Measurements from ENCODE around the gene USP2. TPM values are rescaled to one million over a fixed set of nuclear protein-coding genes. Genes with fewer than 3 reads are reported as not detected.

The USP2 gene
- total RNA-seq, 1 donor from 2014 or later = 2.6 TPM

DNA sequence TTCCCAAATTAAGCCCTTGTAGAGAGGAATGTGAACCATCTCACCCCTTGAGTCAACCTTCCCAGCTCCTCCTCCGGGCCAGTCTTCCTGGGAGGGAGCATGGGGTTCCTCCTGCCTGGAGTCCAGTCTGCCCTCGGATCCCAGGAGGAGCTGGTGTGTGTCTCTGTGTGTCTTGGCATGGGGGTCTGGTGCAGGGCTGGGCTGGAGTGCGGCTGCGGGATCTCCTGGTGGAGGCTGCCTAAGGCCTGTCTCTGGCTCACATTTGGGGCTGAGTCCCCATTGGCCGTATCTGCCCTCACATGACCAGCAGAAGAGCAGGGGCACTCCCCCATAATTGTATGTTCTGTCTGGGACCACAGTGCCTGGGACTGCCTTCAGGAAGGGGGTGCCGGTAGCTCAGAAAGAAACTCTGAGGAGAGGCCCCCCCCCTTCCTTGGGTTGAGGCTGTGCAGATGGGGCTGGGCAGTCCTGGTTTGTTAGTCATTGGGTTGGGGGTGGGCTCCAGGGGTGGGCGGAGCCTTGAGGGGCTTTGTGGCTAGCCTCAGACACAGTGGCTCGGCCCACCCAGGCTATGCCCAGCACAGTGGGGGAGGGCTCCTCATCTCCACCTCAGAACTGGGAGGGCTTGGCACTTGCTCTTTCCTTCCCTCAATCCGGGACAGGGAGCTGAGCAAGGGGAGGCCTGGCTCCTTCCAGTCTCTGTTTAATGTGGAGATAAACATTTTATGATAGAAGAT, 43.7 kb downstream of the USP2 start:
- H3K36me3 Mint-ChIP-seq (ENCODE audit: unreplicated experiment) = no peaks in the 10 kb centered on the region
- H3K27me3 Mint-ChIP-seq (ENCODE audit: unreplicated experiment) = peaks cover 10% of the 10 kb centered on the region
- peak; percentile 33 for DNase-seq
- TF ChIP-seq, protein P1, sequence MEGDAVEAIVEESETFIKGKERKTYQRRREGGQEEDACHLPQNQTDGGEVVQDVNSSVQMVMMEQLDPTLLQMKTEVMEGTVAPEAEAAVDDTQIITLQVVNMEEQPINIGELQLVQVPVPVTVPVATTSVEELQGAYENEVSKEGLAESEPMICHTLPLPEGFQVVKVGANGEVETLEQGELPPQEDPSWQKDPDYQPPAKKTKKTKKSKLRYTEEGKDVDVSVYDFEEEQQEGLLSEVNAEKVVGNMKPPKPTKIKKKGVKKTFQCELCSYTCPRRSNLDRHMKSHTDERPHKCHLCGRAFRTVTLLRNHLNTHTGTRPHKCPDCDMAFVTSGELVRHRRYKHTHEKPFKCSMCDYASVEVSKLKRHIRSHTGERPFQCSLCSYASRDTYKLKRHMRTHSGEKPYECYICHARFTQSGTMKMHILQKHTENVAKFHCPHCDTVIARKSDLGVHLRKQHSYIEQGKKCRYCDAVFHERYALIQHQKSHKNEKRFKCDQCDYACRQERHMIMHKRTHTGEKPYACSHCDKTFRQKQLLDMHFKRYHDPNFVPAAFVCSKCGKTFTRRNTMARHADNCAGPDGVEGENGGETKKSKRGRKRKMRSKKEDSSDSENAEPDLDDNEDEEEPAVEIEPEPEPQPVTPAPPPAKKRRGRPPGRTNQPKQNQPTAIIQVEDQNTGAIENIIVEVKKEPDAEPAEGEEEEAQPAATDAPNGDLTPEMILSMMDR (IDR thresholded peaks at IDR 0.05; ENCODE audit: partially characterized antibody, unreplicated experiment) = no peak
- H3K9me3 Mint-ChIP-seq (ENCODE audit: unreplicated experiment) = peaks cover 5% of the 10 kb centered on the region
- H3K27ac Mint-ChIP-seq (ENCODE audit: unreplicated experiment) = no peak overlapping the region
- peak overlapping the region; percentile 57 for H3K4me3 Mint-ChIP-seq (ENCODE audit: unreplicated experiment)
- H3K4me1 Mint-ChIP-seq (ENCODE audit: low read depth, unreplicated experiment) = peaks cover 10% of the 10 kb centered on the region

DNA sequence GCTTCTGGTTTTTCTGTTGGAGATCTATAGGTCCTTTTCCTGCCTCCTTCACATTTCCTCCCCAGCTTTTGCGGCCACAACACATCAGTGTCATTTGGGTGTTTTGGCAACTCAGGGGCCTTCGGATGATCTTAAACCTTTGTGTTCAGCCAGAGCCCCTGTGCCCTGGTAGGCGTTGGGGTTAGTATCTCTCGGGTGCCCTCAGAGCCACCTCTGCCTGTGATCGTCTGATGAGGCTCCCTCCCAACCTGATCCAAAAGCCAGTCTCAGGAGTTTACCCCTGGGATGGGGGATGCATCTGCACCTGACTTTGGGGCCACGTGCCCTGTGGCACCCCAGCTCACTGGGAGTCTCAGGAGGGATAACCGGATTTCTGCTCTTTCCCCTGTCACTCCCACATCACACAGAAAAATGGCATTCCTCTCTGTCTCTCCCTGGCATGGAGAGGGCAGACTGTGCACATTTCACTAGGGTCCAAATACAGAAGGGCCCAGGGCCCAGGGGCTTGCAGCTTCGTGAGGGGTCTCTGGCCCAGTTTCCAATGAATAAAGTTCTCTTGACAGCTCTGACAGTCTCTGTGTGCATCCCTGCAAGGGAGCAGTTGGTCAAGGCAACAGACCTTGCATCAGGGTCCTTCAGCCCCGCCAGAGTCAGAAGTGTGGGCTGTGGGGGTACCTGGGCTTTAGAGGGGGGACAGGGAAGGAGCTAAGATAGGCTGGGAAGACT, 44.6 kb downstream of the USP2 start:
- TF ChIP-seq, protein P1 (IDR thresholded peaks at IDR 0.05; ENCODE audit: partially characterized antibody, unreplicated experiment) = no peak

DNA sequence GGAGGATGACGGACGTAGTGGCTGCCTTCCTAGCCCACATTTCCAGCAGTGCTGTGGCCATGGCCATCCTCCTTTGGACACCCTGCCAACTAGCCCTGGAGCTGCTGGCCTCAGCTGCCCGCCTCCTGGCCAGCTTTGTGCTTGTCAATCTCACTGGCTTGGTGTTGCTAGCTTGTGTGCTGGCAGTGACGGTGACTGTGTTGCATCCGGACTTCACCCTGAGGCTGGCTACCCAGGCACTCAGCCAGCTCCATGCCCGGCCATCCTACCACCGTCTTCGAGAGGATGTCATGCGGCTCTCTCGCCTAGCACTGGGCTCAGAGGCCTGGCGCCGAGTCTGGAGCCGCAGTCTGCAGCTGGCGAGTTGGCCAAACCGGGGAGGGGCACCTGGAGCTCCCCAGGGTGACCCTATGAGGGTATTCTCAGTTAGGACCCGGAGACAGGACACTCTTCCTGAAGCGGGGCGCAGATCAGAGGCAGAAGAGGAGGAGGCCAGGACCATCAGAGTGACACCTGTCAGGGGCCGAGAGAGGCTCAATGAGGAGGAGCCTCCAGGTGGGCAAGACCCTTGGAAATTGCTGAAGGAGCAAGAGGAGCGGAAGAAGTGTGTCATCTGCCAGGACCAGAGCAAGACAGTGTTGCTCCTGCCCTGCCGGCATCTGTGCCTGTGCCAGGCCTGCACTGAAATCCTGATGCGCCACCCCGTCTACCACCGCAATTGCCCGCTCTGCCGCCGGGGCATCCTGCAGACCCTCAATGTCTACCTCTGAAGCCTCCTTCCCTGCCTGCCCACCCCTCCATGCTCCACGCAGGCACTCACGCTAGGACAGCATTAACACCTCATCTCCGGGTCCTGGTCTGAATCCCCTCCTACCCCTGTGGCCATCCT, 45.6 kb downstream of the USP2 start:
- H3K9me3 Mint-ChIP-seq (ENCODE audit: unreplicated experiment) = peaks cover 4% of the 10 kb centered on the region
- peak overlapping the region; percentile 100 for H3K4me3 Mint-ChIP-seq (ENCODE audit: unreplicated experiment)
- no peaks in the 10 kb centered on the region for H3K36me3 Mint-ChIP-seq (ENCODE audit: unreplicated experiment)
- H3K27ac Mint-ChIP-seq (ENCODE audit: unreplicated experiment) = no peak overlapping the region
- TF ChIP-seq, protein P1 (IDR thresholded peaks at IDR 0.05; ENCODE audit: partially characterized antibody, unreplicated experiment) = no peak
- DNase-seq = no peak
- H3K27me3 Mint-ChIP-seq (ENCODE audit: unreplicated experiment) = peaks cover 6% of the 10 kb centered on the region
- H3K4me1 Mint-ChIP-seq (ENCODE audit: low read depth, unreplicated experiment) = peaks cover 10% of the 10 kb centered on the region

More for the DNA sequence above, 44.6 kb downstream of the USP2 start:
- H3K4me3 Mint-ChIP-seq (ENCODE audit: unreplicated experiment) = no peak overlapping the region
- no peaks in the 10 kb centered on the region for H3K36me3 Mint-ChIP-seq (ENCODE audit: unreplicated experiment)
- DNase-seq = no peak
- peaks cover 10% of the 10 kb centered on the region for H3K27me3 Mint-ChIP-seq (ENCODE audit: unreplicated experiment)
- peaks cover 5% of the 10 kb centered on the region for H3K9me3 Mint-ChIP-seq (ENCODE audit: unreplicated experiment)
- H3K4me1 Mint-ChIP-seq (ENCODE audit: low read depth, unreplicated experiment) = peaks cover 10% of the 10 kb centered on the region
- H3K27ac Mint-ChIP-seq (ENCODE audit: unreplicated experiment) = no peak overlapping the region

DNA sequence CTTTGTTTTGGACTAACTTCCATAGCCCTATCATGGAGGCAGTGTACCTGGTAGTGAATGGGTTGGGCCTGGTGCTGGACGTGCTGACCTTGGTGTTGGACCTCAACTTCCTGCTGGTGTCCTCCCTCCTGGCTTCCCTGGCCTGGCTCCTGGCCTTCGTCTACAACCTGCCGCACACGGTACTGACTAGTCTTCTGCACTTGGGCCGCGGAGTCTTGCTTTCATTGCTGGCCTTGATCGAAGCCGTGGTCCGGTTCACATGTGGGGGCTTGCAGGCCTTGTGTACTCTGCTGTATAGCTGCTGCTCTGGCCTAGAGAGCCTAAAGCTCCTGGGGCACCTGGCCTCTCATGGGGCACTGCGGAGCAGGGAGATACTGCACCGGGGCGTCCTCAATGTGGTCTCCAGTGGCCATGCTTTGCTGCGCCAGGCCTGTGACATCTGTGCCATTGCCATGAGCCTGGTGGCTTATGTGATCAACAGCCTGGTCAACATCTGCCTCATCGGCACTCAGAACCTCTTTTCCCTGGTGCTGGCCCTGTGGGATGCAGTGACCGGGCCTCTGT, 46.3 kb downstream of the USP2 start:
- peaks cover 2% of the 10 kb centered on the region for H3K9me3 Mint-ChIP-seq (ENCODE audit: unreplicated experiment)
- TF ChIP-seq, protein P1 (IDR thresholded peaks at IDR 0.05; ENCODE audit: partially characterized antibody, unreplicated experiment) = no peak
- H3K36me3 Mint-ChIP-seq (ENCODE audit: unreplicated experiment) = no peaks in the 10 kb centered on the region
- H3K4me3 Mint-ChIP-seq (ENCODE audit: unreplicated experiment) = peak overlapping the region; percentile 100
- peaks cover 10% of the 10 kb centered on the region for H3K4me1 Mint-ChIP-seq (ENCODE audit: low read depth, unreplicated experiment)
- H3K27ac Mint-ChIP-seq (ENCODE audit: unreplicated experiment) = peak overlapping the region; percentile 99
- peaks cover 6% of the 10 kb centered on the region for H3K27me3 Mint-ChIP-seq (ENCODE audit: unreplicated experiment)
- no peak for DNase-seq
